Measurements from ENCODE around the gene LSM12. TPM values are rescaled to one million over a fixed set of nuclear protein-coding genes. Genes with fewer than 3 reads are reported as not detected.

Gene LSM12
- total RNA-seq, 1 experiment from 2014 or later: 85.5 TPM

DNA sequence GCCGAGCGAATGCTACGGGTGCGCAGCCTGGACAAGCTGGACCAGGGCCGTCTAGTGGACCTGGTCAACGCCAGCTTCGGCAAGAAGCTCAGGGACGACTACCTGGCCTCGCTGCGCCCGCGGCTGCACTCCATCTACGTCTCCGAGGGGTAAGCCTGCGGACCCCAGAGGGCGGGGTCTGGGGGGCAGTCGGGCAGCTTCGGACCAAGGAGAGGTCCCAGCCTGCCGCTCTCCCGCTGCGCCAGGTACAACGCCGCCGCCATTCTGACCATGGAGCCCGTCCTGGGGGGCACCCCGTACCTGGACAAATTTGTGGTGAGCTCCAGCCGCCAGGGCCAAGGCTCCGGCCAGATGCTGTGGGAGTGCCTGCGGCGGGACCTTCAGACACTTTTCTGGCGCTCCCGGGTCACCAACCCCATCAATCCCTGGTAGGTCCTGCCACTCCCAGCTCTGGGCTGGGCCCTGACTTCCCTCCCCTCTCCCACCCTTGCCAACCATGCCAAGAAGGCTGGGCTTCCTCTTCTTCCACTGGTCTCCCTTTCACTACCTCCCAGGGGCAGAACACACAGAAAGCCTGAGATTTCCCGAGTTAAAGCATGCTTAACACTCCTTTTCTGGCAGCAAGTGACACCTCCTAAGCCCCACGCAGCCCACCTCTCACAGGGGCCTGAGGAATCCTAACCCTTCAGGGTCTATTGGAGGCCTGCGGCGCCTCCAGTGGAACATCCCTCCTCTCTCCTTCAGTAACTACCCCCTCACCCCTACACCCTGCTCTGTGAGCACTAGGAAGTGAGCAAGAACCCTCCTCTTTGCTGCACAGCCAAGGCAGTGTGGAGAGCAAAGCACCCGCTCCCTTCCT lies 58.9 kb downstream of the LSM12 start:
- H3K36me3 ChIP-seq (ENCODE audit: control insufficient read depth, insufficient read depth, low read length): 0 out of 2 replicates have a peak, but pooled peaks cover 2% of the 10 kb centered on the region
- Mint-ChIP-seq H3K9me3 (ENCODE audit: unreplicated experiment) (no peaks in the 10 kb centered on the region), H3K27ac (ENCODE audit: unreplicated experiment) (no peak overlapping the region), H3K4me3 (ENCODE audit: unreplicated experiment) (peak overlapping the region; percentile 69), H3K4me1 (ENCODE audit: low read depth, unreplicated experiment) (no peaks in the 10 kb centered on the region), H3K36me3 (ENCODE audit: insufficient read depth, unreplicated experiment) (peaks cover 24% of the 10 kb centered on the region), H3K27me3 (ENCODE audit: insufficient read depth, unreplicated experiment) (peaks cover 4% of the 10 kb centered on the region)
- H3K4me3 ChIP-seq (ENCODE audit: low read depth, low read length): no peak overlapping the region
- CTCF ChIA-PET: interaction anchor here (1.7 to 2.3 kb wide), 2 partner anchors 64 to 161 kb away, joined by 13 to 15 read pairs; no protein-coding TSS in a partner anchor
- TF ChIP-seq, protein P1, sequence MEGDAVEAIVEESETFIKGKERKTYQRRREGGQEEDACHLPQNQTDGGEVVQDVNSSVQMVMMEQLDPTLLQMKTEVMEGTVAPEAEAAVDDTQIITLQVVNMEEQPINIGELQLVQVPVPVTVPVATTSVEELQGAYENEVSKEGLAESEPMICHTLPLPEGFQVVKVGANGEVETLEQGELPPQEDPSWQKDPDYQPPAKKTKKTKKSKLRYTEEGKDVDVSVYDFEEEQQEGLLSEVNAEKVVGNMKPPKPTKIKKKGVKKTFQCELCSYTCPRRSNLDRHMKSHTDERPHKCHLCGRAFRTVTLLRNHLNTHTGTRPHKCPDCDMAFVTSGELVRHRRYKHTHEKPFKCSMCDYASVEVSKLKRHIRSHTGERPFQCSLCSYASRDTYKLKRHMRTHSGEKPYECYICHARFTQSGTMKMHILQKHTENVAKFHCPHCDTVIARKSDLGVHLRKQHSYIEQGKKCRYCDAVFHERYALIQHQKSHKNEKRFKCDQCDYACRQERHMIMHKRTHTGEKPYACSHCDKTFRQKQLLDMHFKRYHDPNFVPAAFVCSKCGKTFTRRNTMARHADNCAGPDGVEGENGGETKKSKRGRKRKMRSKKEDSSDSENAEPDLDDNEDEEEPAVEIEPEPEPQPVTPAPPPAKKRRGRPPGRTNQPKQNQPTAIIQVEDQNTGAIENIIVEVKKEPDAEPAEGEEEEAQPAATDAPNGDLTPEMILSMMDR (IDR thresholded peaks at IDR 0.05; ENCODE audit: insufficient read depth in 1 of 2, low read depth in 1 of 2, low read length in 1 of 2, severe bottlenecking in 1 of 2, unreplicated experiment in 1 of 2): no peak
- no TSS peak for BruUV-seq (replicated peaks)
- POLR2A ChIA-PET: no interaction called here
- DNase-seq: no peak
- H3K9me3 ChIP-seq: no peaks in the 10 kb centered on the region
- intact Hi-C loops (cut with micrococcal nuclease; ENCODE audit: unreplicated experiment): no loop called here
- peaks cover 3% of the 10 kb centered on the region for H3K27me3 ChIP-seq (replicated peaks; ENCODE audit: control insufficient read depth, insufficient read depth, low read length)
- H3K4me1 ChIP-seq: peaks cover 18% of the 10 kb centered on the region

DNA sequence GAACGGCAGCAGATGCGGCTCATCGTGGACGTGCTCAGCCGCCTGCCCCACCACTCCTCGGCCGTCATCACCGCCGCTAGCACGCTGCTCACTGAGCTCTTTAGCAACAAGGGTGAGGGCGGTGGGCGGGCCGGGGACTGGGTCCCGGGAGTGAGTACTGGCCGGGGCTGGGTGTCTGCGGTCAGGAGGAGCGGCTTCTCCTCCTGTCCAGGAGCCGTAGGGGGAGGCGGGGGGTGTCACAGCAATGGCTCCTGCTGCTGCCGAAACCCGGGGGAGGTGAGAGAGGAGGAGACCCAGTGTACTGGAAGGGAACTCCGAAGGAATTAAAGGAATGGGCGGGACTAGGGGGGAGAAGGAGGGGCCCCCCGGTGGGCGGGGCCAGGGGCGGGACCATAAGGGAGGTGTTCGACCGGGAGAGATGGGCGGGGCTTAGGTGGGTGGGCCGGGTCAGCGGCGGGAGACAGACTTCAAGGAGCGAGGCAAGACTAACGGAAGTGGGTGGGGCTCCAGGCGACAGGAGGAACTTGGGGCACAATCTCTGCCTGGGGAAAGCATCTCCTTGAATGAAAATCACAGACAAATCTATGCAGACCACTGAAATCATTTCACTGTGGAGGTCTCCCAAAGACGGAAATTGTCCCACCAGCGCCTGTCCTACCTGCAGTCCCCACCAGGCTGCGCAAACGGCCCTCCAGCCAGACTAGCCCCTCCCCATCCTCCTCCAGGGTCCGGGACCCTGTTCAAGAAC lies 59.7 kb downstream of the LSM12 start:
- no peaks in the 10 kb centered on the region for H3K4me1 Mint-ChIP-seq (ENCODE audit: low read depth, unreplicated experiment)
- peaks cover 24% of the 10 kb centered on the region for H3K36me3 Mint-ChIP-seq (ENCODE audit: insufficient read depth, unreplicated experiment)
- peak overlapping the region; percentile 69 for H3K4me3 Mint-ChIP-seq (ENCODE audit: unreplicated experiment)
- CTCF ChIA-PET: interaction anchor here (0.6 to 2.3 kb wide), 7 partner anchors 8 to 826 kb away, joined by 3 to 15 read pairs (median 5); partner anchors contain the start of gene TMEM101
- BruUV-seq (replicated peaks): no TSS peak
- POLR2A ChIA-PET: interaction anchor here (0.6 to 0.8 kb wide), 3 partner anchors 63 to 131 kb away, joined by 3 to 8 read pairs (median 3); no protein-coding TSS in a partner anchor
- intact Hi-C loops (cut with micrococcal nuclease; ENCODE audit: unreplicated experiment): no loop called here
- Histone ChIP-seq H3K27me3 (replicated peaks; ENCODE audit: control insufficient read depth, insufficient read depth, low read length) (peaks cover 3% of the 10 kb centered on the region), H3K9me3 (no peaks in the 10 kb centered on the region), H3K4me3 (ENCODE audit: low read depth, low read length) (peak overlapping the region; percentile 50), H3K36me3 (ENCODE audit: control insufficient read depth, insufficient read depth, low read length) (no peaks in the 10 kb centered on the region), H3K4me1 (peaks cover 18% of the 10 kb centered on the region)
- TF ChIP-seq, protein P1 (IDR thresholded peaks at IDR 0.05; ENCODE audit: insufficient read depth in 1 of 2, low read depth in 1 of 2, low read length in 1 of 2, severe bottlenecking in 1 of 2, unreplicated experiment in 1 of 2): peak; percentile 33 to 53
- peak overlapping the region; percentile 5 for H3K27ac Mint-ChIP-seq (ENCODE audit: unreplicated experiment)
- H3K27me3 Mint-ChIP-seq (ENCODE audit: insufficient read depth, unreplicated experiment): peaks cover 4% of the 10 kb centered on the region
- DNase-seq: peak; percentile 95 to 99
- no peaks in the 10 kb centered on the region for H3K9me3 Mint-ChIP-seq (ENCODE audit: unreplicated experiment)

DNA sequence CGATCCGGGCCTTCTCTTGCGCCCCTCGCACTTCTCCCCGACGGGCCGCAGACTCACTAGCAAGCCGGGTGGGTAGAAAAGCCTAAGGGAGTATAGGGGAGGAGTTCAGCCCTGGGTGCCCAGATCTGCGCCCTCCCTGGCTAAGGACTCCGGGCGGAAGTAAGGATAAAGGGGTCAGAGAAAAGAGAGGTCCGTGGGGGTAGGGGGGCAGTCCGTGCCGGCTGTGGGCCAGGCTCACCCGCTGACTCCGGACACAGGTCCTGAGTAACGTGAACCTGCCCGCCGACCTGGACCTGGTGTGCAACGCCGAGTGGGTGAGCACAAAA lies 60.2 kb downstream of the LSM12 start:
- peaks cover 23% of the 10 kb centered on the region for H3K4me1 ChIP-seq
- CTCF ChIA-PET: interaction anchor here (0.6 to 2.3 kb wide), 7 partner anchors 9 to 826 kb away, joined by 3 to 15 read pairs (median 5); partner anchors contain the start of gene TMEM101
- peak in 1 of 2 experiments; percentile 21 for DNase-seq

More for the DNA sequence above, 60.2 kb downstream of the LSM12 start:
- Histone ChIP-seq H3K9me3 (no peaks in the 10 kb centered on the region), H3K4me3 (ENCODE audit: low read depth, low read length) (peak overlapping the region; percentile 50), H3K36me3 (ENCODE audit: control insufficient read depth, insufficient read depth, low read length) (no peaks in the 10 kb centered on the region), H3K27me3 (replicated peaks; ENCODE audit: control insufficient read depth, insufficient read depth, low read length) (peaks cover 3% of the 10 kb centered on the region)
- no TSS peak for BruUV-seq (replicated peaks)
- H3K9me3 Mint-ChIP-seq (ENCODE audit: unreplicated experiment): no peaks in the 10 kb centered on the region
- TF ChIP-seq, protein P1 (IDR thresholded peaks at IDR 0.05; ENCODE audit: insufficient read depth in 1 of 2, low read depth in 1 of 2, low read length in 1 of 2, severe bottlenecking in 1 of 2, unreplicated experiment in 1 of 2): no peak
- H3K27me3 Mint-ChIP-seq (ENCODE audit: insufficient read depth, unreplicated experiment): peaks cover 4% of the 10 kb centered on the region
- intact Hi-C loops (cut with micrococcal nuclease; ENCODE audit: unreplicated experiment): no loop called here
- H3K36me3 Mint-ChIP-seq (ENCODE audit: insufficient read depth, unreplicated experiment): peaks cover 24% of the 10 kb centered on the region
- H3K4me3 Mint-ChIP-seq (ENCODE audit: unreplicated experiment): peak overlapping the region; percentile 69
- peak overlapping the region; percentile 5 for H3K27ac Mint-ChIP-seq (ENCODE audit: unreplicated experiment)
- POLR2A ChIA-PET: interaction anchor here (0.6 to 0.8 kb wide), 3 partner anchors 64 to 132 kb away, joined by 3 to 8 read pairs (median 3); no protein-coding TSS in a partner anchor
- no peaks in the 10 kb centered on the region for H3K4me1 Mint-ChIP-seq (ENCODE audit: low read depth, unreplicated experiment)
